H1 (cell line): ENCODE measurements around the gene JPT2. TPM values are rescaled to one million over a fixed set of nuclear protein-coding genes. Genes with fewer than 3 reads are reported as not detected.

ENCODE experiments used
- CTCF ChIA-PET: fragments of 300-600 bp; sonication (Branson Sonifier 250); formaldehyde crosslinking; loops from one replicate; lab custom pipeline; 2021; ENCODE audit not compliant: partially characterized antibody; lab: Charles Lee
- POLR2A ChIA-PET: fragments of 300-600 bp; sonication (Branson Sonifier 250); formaldehyde crosslinking; loops from one replicate; lab custom pipeline; 2021; ENCODE audit warnings: inconsistent platforms; ENCODE audit not compliant: partially characterized antibody; lab: Charles Lee
- DNase-seq, 2 experiments: peaks; one replicate each; pipeline versions ENCODE4 v3.0.0 to v3.0.0-alpha.2; 2010 to 2022; ENCODE audit warnings: low spot score in 2 of 2, low read depth in 1 of 2, mixed read lengths in 1 of 2
- FAIRE-seq: peaks from 2 replicates; lab custom pipeline; 2011; peaks lifted over from hg19 to GRCh38; lab: Jason Lieb, UNC
- H2AFZ ChIP-seq: 2 replicates; pipeline ENCODE4 v1.8.1; 2012; ENCODE audit warnings: low read length, inconsistent platforms
- H2AK5ac ChIP-seq: 2 replicates; pipeline ENCODE4 v1.6.1; 2013; ENCODE audit warnings: low read depth, low read length
- H2BK120ac ChIP-seq: replicated peaks from 2 replicates; pipeline ENCODE3; 2013; ENCODE audit warnings: low read depth, low read length, inconsistent platforms
- H2BK12ac ChIP-seq: 2 replicates; pipeline ENCODE4 v1.6.1; 2013; ENCODE audit warnings: low read depth, low read length
- H2BK15ac ChIP-seq: 2 replicates; pipeline ENCODE4 v1.6.1; 2013; ENCODE audit warnings: low read length
- H2BK20ac ChIP-seq: 2 replicates; pipeline ENCODE4 v1.6.1; 2013; ENCODE audit warnings: low read length
- H2BK5ac ChIP-seq: 2 replicates; pipeline ENCODE4 v1.6.1; 2013; ENCODE audit warnings: low read depth, low read length
- H3K14ac ChIP-seq: 2 replicates; pipeline ENCODE4 v1.6.1; 2013; ENCODE audit warnings: inconsistent platforms; ENCODE audit not compliant: insufficient read length
- H3K18ac ChIP-seq: 2 replicates; pipeline ENCODE4 v1.6.1; 2013; ENCODE audit warnings: low read length; ENCODE audit errors: extremely low read depth
- H3K23ac ChIP-seq: 2 replicates; pipeline ENCODE4 v1.6.1; 2013; ENCODE audit warnings: inconsistent platforms; ENCODE audit not compliant: insufficient read length
- H3K23me2 ChIP-seq: 2 replicates; pipeline ENCODE4 v1.6.1; 2013; ENCODE audit warnings: low read depth, low read length
- H3K27ac ChIP-seq: 2 replicates; pipeline ENCODE4 v1.6.1; 2011; ENCODE audit warnings: low read depth, low read length, inconsistent platforms
- H3K27me3 ChIP-seq, 4 experiments: replicated peaks in 1 of 4; 1 replicate in 1 of 4; 2 replicates in 3 of 4; pipeline versions ENCODE4 v1.6.1 to v1.8.1; 2011 to 2013; ENCODE audit warnings: low read length in 3 of 4, mild to moderate bottlenecking in 3 of 4, inconsistent platforms in 2 of 4, mixed read lengths in 2 of 4, moderate library complexity in 1 of 4; ENCODE audit not compliant: control insufficient read depth in 3 of 4, insufficient read depth in 3 of 4; ENCODE audit errors: extremely low read depth in 1 of 4
- H3K36me3 ChIP-seq, 4 experiments: 2 replicates each; pipeline versions ENCODE4 v1.6.1 to v1.8.1; 2011 to 2013; ENCODE audit warnings: mild to moderate bottlenecking in 4 of 4, low read length in 3 of 4, moderate library complexity in 2 of 4, control low read depth in 1 of 4, inconsistent platforms in 1 of 4; ENCODE audit not compliant: insufficient read depth in 4 of 4, control insufficient read depth in 2 of 4
- H3K4ac ChIP-seq: replicated peaks from 2 replicates; pipeline ENCODE3; 2013; ENCODE audit warnings: low read length, low read depth, mixed read lengths, inconsistent platforms; ENCODE audit not compliant: insufficient read length
- H3K4me1 ChIP-seq, 4 experiments: replicated peaks in 1 of 4; 1 replicate in 1 of 4; 2 replicates in 3 of 4; pipeline versions ENCODE4 v1.6.1 to v1.8.1; 2011 to 2013; ENCODE audit warnings: low read length in 3 of 4, inconsistent platforms in 2 of 4, mixed read lengths in 1 of 4; ENCODE audit not compliant: insufficient read depth in 4 of 4, control insufficient read depth in 3 of 4
- H3K4me2 ChIP-seq, 2 experiments: 2 replicates each; pipeline versions ENCODE4 v1.6.1 to v1.8.1; 2011 to 2013; ENCODE audit warnings: low read depth in 2 of 2, low read length in 2 of 2, control low read depth in 1 of 2, inconsistent platforms in 1 of 2, mild to moderate bottlenecking in 1 of 2; ENCODE audit not compliant: insufficient read depth in 1 of 2
- H3K4me3 ChIP-seq, 4 experiments: fragments of 200-600, 300-600 bp in 1 of 4; sonication (generic), shearing (Covaris generic), sonication (Bioruptor Twin) in 1 of 4; 2 replicates each; pipeline versions ENCODE4 v1.5.1 to v1.8.1; 2011 to 2016; ENCODE audit warnings: low read length in 4 of 4, low read depth in 3 of 4, control low read depth in 2 of 4, inconsistent platforms in 2 of 4, mild to moderate bottlenecking in 2 of 4, mixed read lengths in 1 of 4, moderate library complexity in 1 of 4; ENCODE audit not compliant: insufficient read depth in 2 of 4; ENCODE audit errors: extremely low read depth in 1 of 4
- H3K56ac ChIP-seq: replicated peaks from 2 replicates; pipeline ENCODE3; 2013; ENCODE audit warnings: low read depth, mild to moderate bottlenecking, mixed read lengths, low read length, inconsistent platforms; ENCODE audit not compliant: insufficient read length
- H3K79me1 ChIP-seq: 2 replicates; pipeline ENCODE4 v1.6.1; 2013; ENCODE audit warnings: low read depth, low read length, control low read depth
- H3K79me2 ChIP-seq, 2 experiments: 2 replicates each; pipeline versions ENCODE4 v1.6.1 to v1.8.1; 2012 to 2013; ENCODE audit warnings: low read length in 2 of 2, mild to moderate bottlenecking in 2 of 2, inconsistent platforms in 1 of 2; ENCODE audit not compliant: insufficient read depth in 2 of 2, control insufficient read depth in 1 of 2
- H3K9ac ChIP-seq, 4 experiments: replicated peaks in 1 of 4; 1 replicate in 1 of 4; 2 replicates in 3 of 4; pipeline versions ENCODE4 v1.6.1 to v1.8.1; 2011 to 2013; ENCODE audit warnings: low read depth in 3 of 4, low read length in 3 of 4, control low read depth in 2 of 4, mild to moderate bottlenecking in 2 of 4, moderate library complexity in 2 of 4, inconsistent platforms in 1 of 4; ENCODE audit errors: extremely low read depth in 1 of 4
- H3K9me3 ChIP-seq, 2 experiments: 2 replicates each; pipeline versions ENCODE4 v1.6.1 to v1.8.1; 2012 to 2013; ENCODE audit warnings: mild to moderate bottlenecking in 2 of 2, moderate library complexity in 2 of 2, control low read depth in 1 of 2, inconsistent platforms in 1 of 2, low read depth in 1 of 2, low read length in 1 of 2, mixed read lengths in 1 of 2; ENCODE audit not compliant: insufficient read depth in 2 of 2
- H4K20me1 ChIP-seq, 2 experiments: replicated peaks in 1 of 2; 2 replicates each; pipeline versions ENCODE3 to v1.8.1; 2011 to 2013; ENCODE audit warnings: inconsistent platforms in 2 of 2, low read length in 2 of 2, mild to moderate bottlenecking in 1 of 2; ENCODE audit not compliant: insufficient read depth in 2 of 2, control insufficient read depth in 1 of 2
- H4K5ac ChIP-seq: 2 replicates; pipeline ENCODE4 v1.6.1; 2013; ENCODE audit warnings: low read length, low read depth, mixed read lengths, inconsistent platforms; ENCODE audit not compliant: insufficient read length
- H4K8ac ChIP-seq: 2 replicates; pipeline ENCODE4 v1.8.0; 2013; ENCODE audit warnings: mild to moderate bottlenecking, moderate library complexity, low read length, inconsistent platforms; ENCODE audit not compliant: insufficient read depth; ENCODE audit errors: extremely low read depth
- H4K91ac ChIP-seq: replicated peaks from 2 replicates; pipeline ENCODE3; 2013; ENCODE audit warnings: low read length, mixed read lengths, inconsistent platforms; ENCODE audit not compliant: insufficient read length
- CTCF ChIP-seq, 3 experiments: IDR thresholded peaks; 1 replicate in 2 of 3; 2 replicates in 1 of 3; pipeline versions ENCODE4 v1.5.1 to v1.6.1; 2011; ENCODE audit warnings: low read length in 3 of 3, mild to moderate bottlenecking in 3 of 3, inconsistent platforms in 2 of 3, low read depth in 1 of 3, moderate library complexity in 1 of 3; ENCODE audit not compliant: insufficient read depth in 1 of 3; ENCODE audit errors: control extremely low read depth in 1 of 3
- JUN ChIP-seq: IDR thresholded peaks from 2 replicates; pipeline ENCODE4 v1.6.1; 2011; ENCODE audit warnings: low read depth, mild to moderate bottlenecking, improper control_type of control experiment, low read length
- MAX ChIP-seq: IDR thresholded peaks from 2 replicates; pipeline ENCODE4 v1.6.1; 2012; ENCODE audit warnings: inconsistent platforms
- RFX5 ChIP-seq: IDR thresholded peaks from 2 replicates; pipeline ENCODE4 v1.6.1; 2011; ENCODE audit warnings: low read depth, low read length, improper control_type of control experiment, borderline replicate concordance
- SIN3A ChIP-seq, 2 experiments: IDR thresholded peaks in 1 of 2; conservative IDR thresholded peaks in 1 of 2; 2 replicates each; pipeline ENCODE4 v1.6.1; 2011 to 2012; ENCODE audit warnings: low read length in 2 of 2, improper control_type of control experiment in 1 of 2, low read depth in 1 of 2, mild to moderate bottlenecking in 1 of 2
- USF2 ChIP-seq: IDR thresholded peaks from 2 replicates; pipeline ENCODE4 v1.6.1; 2011; ENCODE audit warnings: low read length, improper control_type of control experiment
- WGBS, 2 experiments: shearing (Covaris generic) in 1 of 2; methylation state at CpG; one replicate each; pipeline versions ENCODE4 v1.1.6 to v1.1.7; 2013 to 2015; ENCODE audit warnings: low lambda C conversion rate in 2 of 2, mixed read lengths in 2 of 2, inconsistent platforms in 1 of 2, low coverage in 1 of 2, missing lambda C conversion rate in 1 of 2; ENCODE audit not compliant: insufficient replicate concordance in 2 of 2, insufficient coverage in 1 of 2, insufficient read length in 1 of 2; ENCODE audit errors: extremely low coverage in 1 of 2, missing lambda C conversion rate in 1 of 2; 5-methylcytosine and 5-hydroxymethylcytosine counted together
- polyA plus RNA-seq, 7 experiments: library from polyadenylated mRNA; depleted of rRNA in 3 of 7; stranded (reverse) in 5 of 7; unstranded in 2 of 7; fragments of >200 nt in 5 of 7; fragments of 200-250 nt in 2 of 7; gene quantifications; 1 replicate in 5 of 7; 2 replicates in 1 of 7; 4 replicates in 1 of 7; pipeline versions ENCODE4 v1.2.1 to v1.2.3, GENCODE V29; 2011 to 2013; ENCODE audit warnings: missing spikeins in 2 of 7, mixed read lengths in 2 of 7
- total RNA-seq: library from RNA; stranded (reverse); fragmentation: NEBNext Ultra II Directional; extraction: Animal tissue kit (Norgen Biotek cat#: 25700); gene quantifications from 2 replicates; pipeline ENCODE4 v1.2.1, GENCODE V29; 2021

Gene JPT2
- total and polyA plus RNA-seq, 2 of the 8 experiments (the other 6 are each of a cell fraction or from before 2014, with no cell fraction given): 67.6 to 197 TPM

GRCh38 chr16:1680361-1680760 lies 2.3 kb downstream of the JPT2 start:
- Histone ChIP-seq H3K56ac (no peak overlapping the region), H3K79me2 (peaks cover 47 to 71% of the 10 kb centered on the region in 2 experiments), H3K23ac (no peak overlapping the region), H3K36me3 (peaks cover 5 to 24% (median 14%) of the 10 kb centered on the region in 4 experiments), H3K14ac (no peak overlapping the region), H4K5ac (no peak overlapping the region), H3K9ac (no peak overlapping the region; a peak in 1 of 7 replicates), H3K23me2 (peaks cover 8% of the 10 kb centered on the region), H4K8ac (no peak overlapping the region), H3K27ac (peak overlapping the region; percentile 48; the same call in 1 of the 2 replicates), H4K20me1 (peaks cover 13 to 28% of the 10 kb centered on the region in 2 experiments), H3K4me2 (peak overlapping the region; percentile 40 to 89), H3K18ac (no peak overlapping the region), H2AK5ac (no peak overlapping the region), H2AFZ (no peak overlapping the region), H2BK20ac (no peak overlapping the region), H2BK5ac (peak overlapping the region; percentile 56; the same call in 1 of the 2 replicates), H4K91ac (no peak overlapping the region), H3K27me3 (no peaks in the 10 kb centered on the region), H2BK12ac (no peak overlapping the region), H2BK120ac (no peak overlapping the region), H2BK15ac (no peak overlapping the region), H3K4me3 (peak overlapping the region in 1 of 4 experiments; percentile 25; a peak in 1 of 8 replicates), H3K4ac (no peak overlapping the region), H3K79me1 (peaks cover 11% of the 10 kb centered on the region), H3K4me1 (peaks cover 0 to 10% (median 2%) of the 10 kb centered on the region in 4 experiments; a peak in 4 of 7 replicates), H3K9me3 (no peaks in the 10 kb centered on the region)
- WGBS, 2 experiments: 91% methylated on average over 14 of the region's 14 CpGs; no CpG with 5 or more reads in 1 of the 2 experiments
- ChIA-PET CTCF (interaction anchor here (2.4 to 2.5 kb wide), 2 partner anchors 26 to 43 kb away, joined by 6 to 11 read pairs; partner anchors contain the start of gene MAPK8IP3), POLR2A (interaction anchor here (1.1 to 2.9 kb wide), 6 partner anchors 9 to 80 kb away, joined by 3 to 16 read pairs (median 3); partner anchors contain the start of gene MAPK8IP3)
- no peak for TF ChIP-seq MAX
- no peak for TF ChIP-seq CTCF (IDR thresholded peaks at IDR 0.05; ENCODE audit: control extremely low read depth in 1 of 3, insufficient read depth in 1 of 3, low read depth in 1 of 3, low read length in 3 of 3)
- no peak for TF ChIP-seq JUN
- TF ChIP-seq SIN3A (conservative IDR thresholded peaks at IDR 0.05 in 1 of 2, IDR thresholded peaks at IDR 0.05 in 1 of 2; ENCODE audit: low read depth in 1 of 2, low read length in 2 of 2): no peak
- TF ChIP-seq USF2: no peak
- no peak for TF ChIP-seq RFX5
- FAIRE-seq (no peak), DNase-seq (no peak)
